ENCODE data around the gene CTAGE9. TPM values are rescaled to one million over a fixed set of nuclear protein-coding genes. Genes with fewer than 3 reads are reported as not detected.
"Not testable (repeated sequence)": the region's sequence is repeated elsewhere in the genome, so short reads cannot be mapped to it uniquely, and the experiment has no call there.

The CTAGE9 gene
- total RNA-seq (not detected), polyA plus RNA-seq (not detected)

GRCh38 chr6:131710917-131711316, at the start of gene CTAGE9:
TSS of gene CTAGE9 (minus strand) at chr6:131711017. CDS start at chr6:131711017, 0 bp downstream.
- intact Hi-C loops (cut with DNase I); H3K27me3 ChIP-seq; ATAC-seq; H3K4me1 ChIP-seq; H3K36me3 ChIP-seq; H3K27ac ChIP-seq; FAIRE-seq; DNase-seq; H3K9me3 ChIP-seq; H3K4me3 ChIP-seq: not testable (repeated sequence)
- 88 to 91% methylated on average over 3 to 10 of the region's 18 CpGs for WGBS, 2 donors

GRCh38 chr6:131758920-131759319, 48.1 kb upstream of the CTAGE9 start:
- Histone ChIP-seq H3K36me3 (no peaks in the 10 kb centered on the region), H3K27me3 (no peaks in the 10 kb centered on the region), H3K4me3 (no peak overlapping the region), H3K9me3 (no peaks in the 10 kb centered on the region), H3K27ac (no peak overlapping the region), H3K4me1 (no peaks in the 10 kb centered on the region)
- FAIRE-seq (no peak), ATAC-seq (no peak), DNase-seq (no peak)
- WGBS, 2 donors = 90 to 94% methylated on average over 4 of the region's 4 CpGs
- intact Hi-C loops (cut with DNase I) = no loop called here
- no peak for TF ChIP-seq CTCF (IDR thresholded peaks at IDR 0.05)

- ATAC-seq (no peak), FAIRE-seq (no peak), DNase-seq (no peak)
- intact Hi-C loops (cut with DNase I) = no loop called here
- WGBS, 2 donors = 78 to 89% methylated on average over 2 of the region's 2 CpGs
- H3K27ac ChIP-seq = no peak overlapping the region
- H3K4me3 ChIP-seq = no peak overlapping the region
- H3K9me3 ChIP-seq = no peaks in the 10 kb centered on the region
- H3K4me1 ChIP-seq = no peaks in the 10 kb centered on the region
- no peaks in the 10 kb centered on the region for H3K27me3 ChIP-seq
- TF ChIP-seq CTCF (IDR thresholded peaks at IDR 0.05) = no peak
- H3K36me3 ChIP-seq = no peaks in the 10 kb centered on the region
These were observed 45.2 kb upstream of the CTAGE9 start for GRCh38 chr6:131756039-131756438.

GRCh38 chr6:131755597-131755996, 44.8 kb upstream of the CTAGE9 start:
- Histone ChIP-seq H3K27ac (no peak overlapping the region), H3K27me3 (no peaks in the 10 kb centered on the region), H3K9me3 (no peaks in the 10 kb centered on the region), H3K4me3 (no peak overlapping the region), H3K4me1 (no peaks in the 10 kb centered on the region), H3K36me3 (no peaks in the 10 kb centered on the region)
- FAIRE-seq (no peak), ATAC-seq (no peak), DNase-seq (no peak)
- 92 to 94% methylated on average over 3 of the region's 3 CpGs for WGBS, 2 donors
- no peak for TF ChIP-seq CTCF (IDR thresholded peaks at IDR 0.05)
- intact Hi-C loops (cut with DNase I) = no loop called here

- Histone ChIP-seq H3K36me3 (no peaks in the 10 kb centered on the region), H3K27me3 (no peaks in the 10 kb centered on the region), H3K4me1 (no peaks in the 10 kb centered on the region), H3K9me3 (no peaks in the 10 kb centered on the region), H3K4me3 (no peak overlapping the region), H3K27ac (no peak overlapping the region)
- FAIRE-seq (no peak), DNase-seq (no peak), ATAC-seq (no peak)
- intact Hi-C loops (cut with DNase I) = no loop called here
- TF ChIP-seq CTCF (IDR thresholded peaks at IDR 0.05) = no peak
- 59 to 61% methylated on average over 9 of the region's 9 CpGs for WGBS, 2 donors
These were observed 44.1 kb upstream of the CTAGE9 start for GRCh38 chr6:131754715-131755567.
